Activated T-cell treated with anti-CD3 and anti-CD28 coated beads for 1 hour (primary cell): Measurements from ENCODE around the gene SLC2A13.
"Not testable (repeated sequence)": the region's sequence is repeated elsewhere in the genome, so short reads cannot be mapped to it uniquely, and the experiment has no call there.

Source experiments
- DNase-seq: peaks from one replicate; pipeline ENCODE4 v3.0.0-alpha.2; 2020; ENCODE audit warnings: low read depth

SLC2A13 gene

DNA sequence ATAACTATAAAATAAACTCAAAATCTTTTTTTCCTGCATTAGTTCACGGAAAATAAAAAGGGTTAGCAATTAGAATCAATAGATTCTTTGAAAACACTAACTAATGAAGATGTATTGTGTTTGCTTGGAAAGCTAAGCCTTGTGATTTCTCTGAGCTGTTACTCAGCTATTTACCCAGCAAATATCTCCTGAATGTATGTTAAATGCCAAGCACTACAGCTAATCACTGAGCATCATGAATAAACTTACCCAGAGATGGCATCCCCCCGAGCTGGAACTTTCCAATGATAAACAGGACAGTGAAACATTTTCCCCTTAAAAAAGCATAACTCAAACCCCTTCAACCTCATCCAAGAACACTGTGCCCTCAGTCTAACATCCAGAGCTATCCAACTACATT lies 71.2 kb downstream of the SLC2A13 start:
- DNase-seq = no peak

DNA sequence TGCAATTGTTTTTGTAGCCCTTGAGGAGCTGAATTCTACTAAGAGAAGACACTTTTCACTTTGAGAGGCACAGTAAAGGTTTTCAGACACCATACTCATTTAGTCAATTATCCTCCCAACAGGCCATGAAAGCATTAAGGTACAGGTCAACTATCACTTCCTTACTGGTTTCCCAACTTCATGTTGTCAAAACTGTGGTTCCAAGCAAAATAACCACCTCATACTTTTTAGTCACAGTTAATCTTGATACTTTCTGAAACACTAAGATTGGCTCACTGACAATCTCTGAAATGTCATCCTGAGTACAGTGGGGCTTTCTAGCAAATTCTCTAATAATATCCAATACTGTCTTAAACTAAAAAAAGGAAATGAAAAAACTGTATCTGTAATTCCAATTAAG lies 71.7 kb downstream of the SLC2A13 start:
- no peak for DNase-seq

DNA sequence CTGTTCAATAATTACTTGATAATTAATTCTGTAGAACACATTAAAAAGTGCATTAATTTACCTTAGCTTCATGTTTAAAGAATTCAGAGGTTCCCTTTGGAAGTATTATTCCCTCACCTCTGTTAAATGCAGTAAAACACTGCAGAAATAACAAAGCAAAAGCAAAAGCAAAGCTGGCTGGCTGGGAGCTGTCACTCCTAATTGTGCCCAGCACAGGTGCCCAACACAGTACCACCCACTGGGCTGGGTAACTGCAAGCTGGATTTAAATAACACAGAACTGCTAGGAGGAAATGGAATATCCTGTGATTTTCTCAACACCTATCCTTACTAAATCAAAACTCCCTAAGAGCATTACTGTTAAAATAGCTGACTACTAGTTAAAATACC lies 72.6 kb downstream of the SLC2A13 start:
- no peak for DNase-seq

DNA sequence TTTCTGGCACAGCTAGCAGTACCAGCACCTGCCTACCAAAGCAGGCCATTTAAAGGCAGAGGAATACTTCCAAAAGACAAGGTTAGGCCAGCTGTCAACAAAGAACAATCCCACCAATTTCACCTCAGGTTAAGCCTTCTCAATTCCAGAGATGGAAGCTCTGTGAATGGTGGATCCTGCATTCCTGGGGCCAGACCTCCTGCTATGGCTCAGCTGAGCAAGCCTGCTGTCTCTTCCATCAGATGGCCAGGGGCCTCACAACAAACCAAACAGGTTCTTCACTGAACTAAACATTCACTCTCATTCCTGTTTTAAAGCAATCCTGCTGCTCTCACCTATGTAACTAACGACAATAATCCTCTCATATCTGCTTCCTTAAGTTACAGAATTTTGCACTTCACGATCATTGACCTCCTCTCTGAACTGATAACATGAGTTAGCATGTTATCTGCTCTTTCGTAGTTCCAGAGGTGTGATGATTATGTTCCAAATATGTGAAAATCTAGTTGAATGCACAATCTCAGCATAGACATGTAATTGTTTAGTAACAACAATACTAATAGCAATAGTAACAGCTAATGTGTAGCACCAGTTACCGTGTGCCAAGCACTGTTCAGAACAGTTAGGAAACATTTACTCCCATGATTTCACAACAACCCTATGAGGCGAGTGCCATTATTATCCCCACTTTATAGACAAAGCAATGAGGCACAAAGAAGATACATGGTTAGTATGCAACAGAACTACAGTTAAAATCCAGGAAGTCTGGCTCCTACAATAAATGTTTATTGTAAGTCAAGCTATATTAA lies 73.2 kb downstream of the SLC2A13 start:
- DNase-seq = no peak

DNA sequence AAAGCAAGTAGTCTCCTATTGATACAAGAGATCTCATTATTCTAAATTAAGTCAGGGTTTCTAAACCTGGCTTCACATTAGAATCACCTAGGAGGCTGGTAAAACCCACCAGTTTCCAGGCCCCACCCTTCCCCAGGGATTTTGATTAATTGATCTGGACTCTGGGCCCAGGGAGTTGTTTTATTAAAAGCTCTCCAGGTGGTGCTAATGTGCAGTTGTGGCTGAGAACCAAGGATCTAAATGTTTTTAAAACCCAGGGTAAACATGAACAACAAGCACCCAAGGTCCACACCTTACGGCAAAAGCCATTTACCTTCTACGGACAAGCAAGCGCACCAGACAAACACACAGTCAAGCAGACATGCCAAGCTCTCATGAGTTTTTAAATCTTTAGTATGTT lies 73.9 kb downstream of the SLC2A13 start:
- DNase-seq = no peak

DNA sequence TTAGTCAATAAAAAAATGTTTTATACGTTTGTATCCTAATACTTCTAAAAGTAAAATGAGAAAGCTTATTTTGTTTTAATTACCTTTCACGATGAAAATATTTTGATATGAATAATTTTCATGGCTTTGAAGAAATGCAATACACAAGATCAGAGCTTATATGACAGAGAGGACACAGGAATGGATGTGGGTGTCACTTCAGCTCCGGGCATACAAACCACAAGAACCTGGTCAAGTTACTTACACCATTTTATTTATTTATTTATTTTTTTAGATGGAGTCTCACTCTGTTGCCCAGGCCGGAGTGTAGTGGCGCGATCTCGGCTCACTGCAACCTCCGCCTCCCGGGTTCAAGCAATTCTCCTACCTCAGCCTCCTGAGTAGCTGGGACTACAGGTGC lies 74.9 kb downstream of the SLC2A13 start:
- DNase-seq = not testable (repeated sequence)

DNA sequence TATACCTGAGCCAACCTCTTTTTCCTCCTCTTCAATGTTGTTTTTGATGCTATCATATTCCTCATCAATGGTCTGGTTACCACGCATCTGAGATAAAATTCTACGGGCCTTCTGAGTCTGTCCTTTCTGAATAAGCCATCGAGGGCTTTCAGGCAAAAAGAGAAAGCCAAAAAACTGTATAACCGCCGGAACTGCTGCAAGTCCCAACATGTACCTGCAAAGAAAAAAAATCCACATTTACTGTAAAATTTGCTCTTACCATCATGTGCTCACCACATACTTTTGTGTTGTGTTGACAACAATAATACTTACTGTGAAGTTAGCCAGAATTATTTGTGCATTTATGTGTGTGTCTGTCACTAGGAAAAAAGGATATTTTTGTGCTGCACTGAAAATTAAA lies 77.6 kb downstream of the SLC2A13 start:
- no peak for DNase-seq

DNA sequence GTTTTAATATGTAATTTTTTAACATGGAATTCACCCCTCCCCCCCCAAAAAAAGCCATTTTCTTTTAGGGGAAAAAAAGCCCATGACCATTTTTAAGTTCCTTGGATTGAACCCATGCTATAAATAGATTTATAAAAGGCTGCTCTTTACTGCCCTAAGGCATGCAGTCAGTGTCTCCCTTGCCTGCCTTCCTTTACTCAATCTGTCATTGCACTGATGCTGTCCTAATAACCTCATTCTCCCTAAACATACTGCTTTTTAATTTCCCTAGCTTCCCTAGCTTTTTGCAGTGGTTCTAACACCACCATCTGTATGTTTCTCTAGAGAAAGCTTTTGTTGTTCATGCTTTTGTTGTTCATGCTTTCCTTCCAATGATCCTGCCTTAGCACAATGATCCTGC lies 83.0 kb downstream of the SLC2A13 start:
- no peak for DNase-seq

DNA sequence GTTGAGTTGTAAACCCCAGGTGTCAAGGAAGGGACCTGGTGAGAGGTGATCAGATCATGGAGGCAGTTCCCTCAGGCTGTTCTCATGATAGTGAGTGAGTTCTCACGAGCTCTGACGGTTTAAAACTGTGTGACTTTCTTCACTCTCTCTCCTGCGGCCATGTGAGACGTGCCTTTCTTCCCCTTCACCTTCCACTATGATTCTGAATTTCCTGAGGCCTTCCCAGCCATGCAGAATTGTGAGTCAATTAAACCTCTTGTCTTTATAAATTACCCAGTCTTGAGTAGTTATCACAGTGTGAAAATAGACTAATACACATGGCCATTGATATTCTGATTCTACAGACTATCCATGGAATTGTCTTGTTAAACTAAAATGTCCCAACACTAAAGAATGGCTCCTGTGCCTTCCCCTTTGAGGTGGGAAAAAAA lies 85.6 kb downstream of the SLC2A13 start:
- DNase-seq = no peak

DNA sequence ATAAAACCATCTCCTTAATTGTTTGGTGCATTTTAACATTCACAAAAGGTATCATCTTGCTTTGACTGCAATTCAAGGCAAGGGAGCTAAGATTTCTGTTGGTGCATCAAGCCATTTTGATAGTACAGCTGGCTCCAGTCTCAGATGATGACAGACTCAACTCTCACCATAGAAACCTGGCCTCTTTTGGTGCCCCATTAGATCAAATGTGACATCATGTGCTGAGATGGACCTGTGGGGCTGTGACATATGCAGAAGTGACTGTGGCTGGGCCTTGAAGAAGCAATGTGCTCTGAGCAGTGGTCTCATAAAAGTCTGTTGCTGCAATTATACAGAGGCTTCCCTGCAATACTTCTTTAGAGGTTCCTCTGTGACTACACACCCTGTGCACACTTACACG lies 88.4 kb downstream of the SLC2A13 start:
- DNase-seq = no peak

DNA sequence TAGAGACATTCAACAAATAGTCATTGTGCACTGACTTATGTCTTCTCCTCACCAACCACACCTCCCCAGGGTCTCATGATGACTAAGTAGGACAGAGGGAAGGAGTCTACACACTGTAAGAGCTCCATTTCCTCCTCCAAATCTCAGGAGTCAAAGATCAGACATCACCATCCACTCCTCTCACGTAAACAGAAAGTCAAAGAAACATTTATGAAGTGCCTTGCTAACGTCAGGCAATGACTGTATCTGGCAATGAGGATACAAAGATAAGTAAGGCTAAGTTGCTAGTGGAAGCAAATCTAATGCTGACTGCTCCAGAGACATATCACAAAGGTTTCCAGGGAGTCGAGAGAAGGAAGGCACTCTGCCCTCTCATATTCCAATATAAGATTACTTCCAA lies 88.9 kb downstream of the SLC2A13 start:
- no peak for DNase-seq

DNA sequence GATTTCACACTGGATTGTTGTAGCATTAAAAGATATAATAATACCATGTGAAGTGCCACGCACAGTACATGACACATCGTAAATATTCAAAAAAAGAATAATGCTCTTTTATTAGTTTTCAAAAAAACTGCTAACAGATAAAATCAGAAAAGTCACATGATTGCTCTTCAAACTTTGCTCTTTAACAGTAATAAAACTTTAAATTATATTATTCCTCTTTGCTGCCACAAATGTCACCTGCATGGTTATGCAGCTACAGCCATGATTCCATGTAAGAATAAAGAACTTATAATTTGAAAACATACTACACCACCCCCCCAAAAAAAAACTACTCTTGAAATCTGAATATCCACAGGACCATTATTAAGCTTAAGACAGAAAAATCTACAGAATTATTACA lies 90.0 kb downstream of the SLC2A13 start:
- DNase-seq = no peak

DNA sequence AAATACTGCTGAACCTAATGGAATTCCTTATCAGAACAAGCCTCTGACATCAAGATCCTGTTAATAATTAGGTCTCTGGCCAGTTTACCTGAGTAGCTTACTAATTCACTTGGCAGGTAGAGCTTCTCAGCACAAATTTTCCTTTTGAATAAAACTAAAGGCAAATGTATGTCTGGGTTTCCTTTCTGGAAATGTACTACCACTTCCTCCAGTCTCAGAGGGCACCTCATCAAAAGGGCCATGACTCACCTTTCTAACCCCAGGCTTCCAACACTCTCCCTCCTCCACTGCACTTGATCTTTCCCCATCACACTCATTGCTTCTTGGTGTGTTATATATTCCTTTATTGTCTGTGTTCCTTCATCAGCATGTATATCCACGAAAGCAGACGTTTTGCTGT lies 90.5 kb downstream of the SLC2A13 start:
- no peak for DNase-seq

DNA sequence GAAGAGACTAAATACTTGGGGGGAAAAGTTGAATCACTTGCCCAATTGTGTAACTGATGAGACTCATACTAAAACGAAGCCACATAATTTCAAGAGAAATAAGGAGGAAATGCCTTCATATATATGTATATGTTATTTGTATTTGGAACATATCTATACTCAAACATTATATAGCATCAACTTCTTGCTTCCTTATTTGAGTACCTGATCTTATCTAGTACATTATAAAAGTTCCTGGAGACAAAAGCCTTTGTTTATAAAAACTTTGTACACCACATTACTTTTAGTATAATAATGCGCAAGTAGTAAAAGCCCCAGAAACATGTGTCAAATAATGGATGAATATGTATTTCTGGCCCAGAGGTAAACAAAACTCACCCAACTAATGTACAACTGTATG lies 92.0 kb downstream of the SLC2A13 start:
- DNase-seq = no peak

DNA sequence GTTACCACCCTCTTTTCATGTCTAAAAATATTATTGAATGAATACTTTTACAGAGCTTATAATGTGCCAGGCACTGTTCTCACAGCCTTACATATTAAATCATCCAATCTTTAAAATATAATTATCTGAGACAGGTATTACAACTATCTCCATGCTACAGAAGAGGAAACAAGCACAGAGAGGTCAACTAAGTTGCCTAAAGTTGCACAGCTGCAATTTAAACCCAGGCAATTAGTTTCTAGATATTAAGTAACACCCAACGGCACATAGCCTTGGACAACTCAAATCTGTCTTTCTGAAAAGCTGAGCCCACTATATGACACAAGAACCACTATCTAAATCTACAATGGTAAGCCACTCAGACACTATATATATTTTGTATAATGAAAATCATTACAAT lies 92.6 kb downstream of the SLC2A13 start:
- DNase-seq = no peak

DNA sequence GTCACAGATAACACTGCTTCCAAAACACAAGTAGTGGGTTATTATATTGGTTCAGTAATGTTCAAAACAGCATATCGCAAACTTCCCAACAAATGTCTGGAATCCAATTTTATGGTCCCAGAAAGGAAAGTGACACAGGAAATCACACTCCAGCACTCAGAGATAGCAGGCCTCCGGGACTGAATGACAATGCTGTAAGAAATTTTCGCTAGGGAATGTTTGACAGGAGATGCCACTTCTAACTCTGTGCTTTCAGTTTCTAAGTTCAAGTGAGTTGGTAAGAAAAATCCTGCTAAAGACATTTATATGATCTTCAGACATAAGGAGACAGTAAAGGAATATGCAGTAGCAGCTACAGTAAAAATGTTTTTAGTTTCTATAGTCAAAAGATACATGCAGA lies 93.2 kb downstream of the SLC2A13 start:
- no peak for DNase-seq

DNA sequence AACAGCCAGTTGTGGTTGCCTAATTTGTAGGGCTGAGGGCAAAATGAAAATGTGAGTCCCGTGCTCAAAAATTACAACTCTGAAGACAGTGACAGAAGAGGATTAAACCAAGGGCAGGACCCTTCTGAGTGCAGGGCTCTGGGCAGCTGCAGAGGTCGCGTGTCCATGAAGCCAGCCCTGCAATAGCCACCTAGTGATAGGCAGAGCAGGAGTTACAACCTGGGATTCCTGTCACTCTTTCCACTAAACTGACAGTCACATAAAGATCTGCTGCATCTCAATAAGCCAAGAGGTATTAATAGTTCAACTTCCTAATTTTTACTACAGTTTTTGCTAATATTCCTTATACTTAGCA lies 94.1 kb downstream of the SLC2A13 start:
- DNase-seq = no peak

DNA sequence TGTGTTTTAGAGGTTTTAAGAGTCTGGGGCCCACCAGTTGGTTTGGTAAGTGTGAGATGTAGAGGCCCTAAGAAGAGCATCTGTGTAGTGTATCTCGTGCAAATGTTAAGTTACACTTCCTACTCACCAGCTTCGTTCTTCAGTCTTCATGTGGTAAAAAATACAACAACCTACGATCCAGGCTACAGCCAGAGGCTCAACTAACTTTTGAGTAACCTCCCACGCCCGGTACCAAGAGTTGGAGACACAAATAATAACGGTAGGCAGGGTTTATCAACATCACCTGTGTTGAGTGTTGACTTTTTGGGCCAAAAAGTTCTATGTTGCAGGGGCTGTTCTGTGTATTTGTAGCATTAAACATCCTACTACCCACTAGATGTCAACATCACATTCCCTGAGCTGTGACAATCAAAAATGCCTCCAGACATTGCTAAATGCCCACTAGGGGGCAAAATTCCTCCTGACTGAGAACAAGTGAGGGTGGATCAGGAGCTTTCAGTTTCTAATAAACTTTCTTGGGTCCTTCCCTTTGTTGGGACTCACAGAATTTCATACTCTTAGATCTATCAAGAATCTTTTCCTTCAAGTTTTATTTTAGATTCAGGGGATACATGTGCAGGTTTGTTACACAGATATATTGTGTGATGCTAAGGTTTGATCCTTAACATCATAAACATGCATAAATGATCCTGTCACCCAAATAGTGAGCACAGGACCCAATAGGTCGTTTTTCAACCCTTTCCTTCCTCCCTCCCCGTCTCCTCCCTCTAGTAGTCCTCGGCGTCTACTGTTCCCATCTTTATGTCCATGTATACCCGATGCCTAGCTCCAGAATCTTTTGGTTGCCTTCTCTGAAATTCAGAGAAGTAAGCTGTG lies 94.7 kb downstream of the SLC2A13 start:
- peak; percentile 36 for DNase-seq

DNA sequence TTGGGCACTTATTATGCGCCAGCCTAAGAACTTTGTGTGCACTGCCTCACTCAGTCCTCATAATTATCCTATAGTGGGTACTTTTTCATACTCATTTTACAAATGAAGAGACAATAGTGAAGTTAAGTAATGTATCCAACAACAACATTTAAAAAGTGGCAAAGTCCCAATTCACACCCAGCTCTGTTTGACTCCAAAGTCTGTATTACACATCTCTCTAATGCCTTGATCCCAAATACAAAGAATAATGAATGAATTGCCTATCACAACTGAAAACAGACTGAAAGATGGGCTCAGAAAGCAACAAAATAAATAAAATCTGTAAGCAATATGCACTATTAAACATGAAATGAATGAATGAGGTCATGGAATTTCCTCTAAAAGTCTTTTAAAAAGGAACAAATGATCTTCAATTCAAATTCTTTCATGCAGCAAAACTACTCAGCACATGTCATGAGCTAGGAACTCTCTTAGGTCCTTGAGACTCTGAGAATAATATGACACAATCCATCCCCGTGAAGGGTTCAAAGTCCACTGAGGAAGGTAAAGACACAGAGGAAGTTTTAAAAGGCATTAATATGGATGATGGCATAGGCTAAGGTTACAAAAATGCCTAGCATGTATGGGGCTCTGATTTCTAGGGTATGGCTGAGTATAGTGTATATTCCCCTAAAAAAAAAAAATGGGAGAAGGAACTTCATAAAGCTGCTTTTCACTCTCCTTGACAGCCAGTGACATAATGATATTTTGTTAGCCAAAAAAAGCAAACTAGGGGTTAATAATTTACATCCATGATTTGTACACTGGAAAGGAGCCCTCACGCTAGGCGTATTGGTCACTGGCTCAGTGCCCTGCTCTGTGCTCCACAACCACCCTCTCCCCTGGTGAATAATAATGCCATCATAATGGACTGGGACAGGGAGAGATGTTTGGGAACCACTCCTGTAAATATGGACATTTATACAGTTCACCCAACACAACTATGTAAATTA lies 103.4 kb downstream of the SLC2A13 start:
- DNase-seq = no peak

DNA sequence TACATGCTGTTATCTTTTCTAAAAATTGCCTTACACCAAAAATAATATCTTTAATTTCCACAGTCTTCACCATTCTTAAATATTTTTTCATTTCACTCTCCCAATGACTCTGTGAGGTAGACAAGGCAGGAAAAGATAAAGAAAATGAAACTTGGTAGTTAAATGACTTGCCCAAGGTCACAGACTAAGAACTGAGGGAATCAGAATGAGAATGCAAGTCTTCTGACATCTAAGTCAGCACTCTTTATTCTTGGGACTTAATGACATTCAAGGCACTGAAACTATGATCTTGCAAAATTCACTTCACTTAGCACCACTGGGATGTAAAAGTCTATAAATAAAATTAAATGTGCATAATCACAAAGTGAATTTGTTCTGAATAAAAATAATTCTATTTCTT lies 104.5 kb downstream of the SLC2A13 start:
- DNase-seq = no peak

DNA sequence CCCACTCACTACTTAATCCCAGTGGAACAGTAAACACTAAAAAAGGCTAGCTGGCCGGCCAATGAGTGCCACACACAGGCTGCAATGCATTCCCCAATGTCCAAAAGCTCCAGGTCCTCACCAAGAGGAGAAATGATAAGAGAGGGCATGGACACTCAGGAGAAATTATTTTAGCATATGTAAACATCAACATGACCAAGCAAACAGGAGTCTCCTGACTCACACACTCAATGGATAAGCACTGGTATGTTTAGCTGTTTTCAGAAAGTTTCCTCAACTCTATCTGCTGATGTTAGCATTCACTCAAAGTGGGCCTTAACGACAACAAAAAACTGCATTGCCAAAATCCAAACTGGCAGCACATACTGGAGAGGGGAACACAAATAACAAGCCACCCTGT lies 105.0 kb downstream of the SLC2A13 start:
- no peak for DNase-seq

DNA sequence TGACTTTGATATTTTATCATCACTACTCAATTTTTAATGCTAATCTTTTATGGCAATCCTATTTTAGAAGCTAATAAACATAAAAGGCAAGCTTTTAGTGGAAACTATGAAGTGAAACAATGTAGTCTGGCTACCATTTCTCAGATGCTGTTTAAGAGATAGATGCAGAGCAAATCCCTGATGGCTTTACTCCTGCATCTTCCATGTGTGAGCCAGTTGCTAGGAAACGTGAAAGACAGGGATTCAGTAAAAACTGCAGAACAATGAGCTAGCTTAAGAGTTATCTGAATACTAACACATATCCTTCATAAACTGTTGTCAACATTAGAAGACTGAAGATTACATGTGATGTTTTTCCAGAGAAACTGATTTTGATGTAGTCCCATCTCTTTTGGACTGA lies 112.6 kb downstream of the SLC2A13 start:
- no peak for DNase-seq
